Keratinocyte (primary cell): ENCODE data around the gene OR1M1.

ENCODE experiments used
- CTCF ChIP-seq, 3 experiments: IDR thresholded peaks in 1 of 3; conservative IDR thresholded peaks in 1 of 3; optimal IDR thresholded peaks in 1 of 3; 2 replicates in 2 of 3; 3 replicates in 1 of 3; pipeline versions ENCODE3 to v1.5.1; 2011; ENCODE audit warnings: low read length in 3 of 3, mild to moderate bottlenecking in 3 of 3, moderate library complexity in 2 of 3, control low read depth in 1 of 3, inconsistent platforms in 1 of 3; ENCODE audit not compliant: insufficient read depth in 2 of 3; ENCODE audit errors: extremely low read depth in 1 of 3
- EZH2 ChIP-seq: IDR thresholded peaks from one replicate; pipeline ENCODE4 v1.6.1; 2012; ENCODE audit warnings: inconsistent platforms, mild to moderate bottlenecking, low read length, moderate library complexity

DNA sequence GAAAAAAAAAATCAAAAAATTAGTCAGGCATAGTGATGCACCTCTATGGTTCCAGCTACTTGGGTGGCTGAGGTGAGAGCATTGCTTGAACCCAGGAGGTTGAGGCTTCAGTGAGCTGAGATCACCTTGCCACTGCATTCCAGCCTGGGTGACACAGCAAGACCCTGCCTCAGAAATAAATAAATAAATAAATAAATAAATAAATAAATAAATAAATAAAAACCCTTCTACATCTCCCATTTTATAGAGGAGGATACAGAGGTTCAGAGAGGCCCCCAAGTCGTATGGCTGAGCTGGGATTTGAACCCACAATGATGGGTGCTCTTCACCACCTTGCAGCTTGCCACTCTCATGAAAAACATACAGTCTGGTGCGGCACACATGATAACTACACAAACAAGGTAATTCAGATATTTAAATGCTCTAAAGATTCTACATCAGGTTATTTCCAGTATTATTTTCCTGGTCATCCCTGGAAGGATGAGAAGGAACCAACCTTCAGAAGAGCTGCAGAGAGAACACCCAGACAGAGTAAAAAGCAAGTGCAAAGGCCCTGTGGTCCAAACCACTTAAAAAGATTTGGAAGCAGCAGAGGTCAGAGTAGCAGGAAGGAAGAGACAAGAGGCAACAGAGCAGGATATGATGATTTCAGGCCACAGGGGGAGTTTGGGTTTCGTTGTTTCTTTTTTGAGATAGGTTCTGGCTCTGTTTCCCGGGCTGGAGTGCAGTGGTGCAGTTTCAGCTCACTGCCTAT, 29.2 kb upstream of the OR1M1 start:
- TF ChIP-seq CTCF (optimal IDR thresholded peaks at IDR 0.05 in 1 of 3, IDR thresholded peaks at IDR 0.05 in 1 of 3, conservative IDR thresholded peaks at IDR 0.05 in 1 of 3; ENCODE audit: extremely low read depth in 1 of 3, insufficient read depth in 2 of 3, low read length in 3 of 3) (no peak), EZH2 (no peak)
